Right hindlimb (tissue), 1 donor: ENCODE data around the gene PCSK4.
"Not testable (repeated sequence)": the region's sequence is repeated elsewhere in the genome, so short reads cannot be mapped to it uniquely, and the experiment has no call there.

Source experiments
- DNase-seq: peaks from one replicate; pipeline ENCODE4 v3.0.0-alpha.2; 2018

PCSK4 gene

GRCh38 chr19:1521636-1522035 lies 31.5 kb upstream of the PCSK4 start:
- DNase-seq: no peak

GRCh38 chr19:1520203-1520780 lies 30.1 kb upstream of the PCSK4 start:
- DNase-seq: no peak

- not testable (repeated sequence) for DNase-seq
These were observed 29.7 kb upstream of the PCSK4 start for GRCh38 chr19:1519802-1520201.

GRCh38 chr19:1518471-1518870 lies 28.3 kb upstream of the PCSK4 start:
- no peak for DNase-seq

- DNase-seq: no peak
These were observed 26.2 kb upstream of the PCSK4 start for GRCh38 chr19:1516395-1516753.

- DNase-seq: no peak
These were observed 25.0 kb upstream of the PCSK4 start for GRCh38 chr19:1514986-1515721.

GRCh38 chr19:1514295-1514661 lies 24.1 kb upstream of the PCSK4 start:
- DNase-seq: no peak

- DNase-seq: no peak
These were observed 23.5 kb upstream of the PCSK4 start for GRCh38 chr19:1513499-1514294.

- no peak for DNase-seq
These were observed 22.7 kb upstream of the PCSK4 start, which contains the start of gene ADAMTSL5 for GRCh38 chr19:1512671-1513498. TSS of gene ADAMTSL5 (minus strand) at chr19:1513019. CDS start at chr19:1510943, 2,076 bp downstream.

- no peak for DNase-seq
These were observed 21.5 kb upstream of the PCSK4 start for GRCh38 chr19:1511318-1512317.

- no peak for DNase-seq
These were observed 20.7 kb upstream of the PCSK4 start for GRCh38 chr19:1510807-1511206.

GRCh38 chr19:1510442-1510806 lies 20.3 kb upstream of the PCSK4 start:
- no peak for DNase-seq

GRCh38 chr19:1509602-1510441 lies 19.7 kb upstream of the PCSK4 start:
- DNase-seq: no peak

- DNase-seq: no peak
These were observed 18.3 kb upstream of the PCSK4 start for GRCh38 chr19:1508507-1508856.

GRCh38 chr19:1507763-1508506 lies 17.8 kb upstream of the PCSK4 start:
- DNase-seq: peak; percentile 95

- no peak for DNase-seq
These were observed 17.1 kb upstream of the PCSK4 start for GRCh38 chr19:1507192-1507660.

GRCh38 chr19:1505991-1506881 lies 16.1 kb upstream of the PCSK4 start:
- no peak for DNase-seq

- no peak for DNase-seq
These were observed 14.9 kb upstream of the PCSK4 start for GRCh38 chr19:1505012-1505411.
